COLO668 (cell line): ENCODE data around the gene HBS1L.

Experiments used
- DNase-seq: peaks from one replicate; lab custom pipeline; 2025; ENCODE audit not compliant: unreplicated experiment; lab: John Stamatoyannopoulos, UW

HBS1L gene

DNA sequence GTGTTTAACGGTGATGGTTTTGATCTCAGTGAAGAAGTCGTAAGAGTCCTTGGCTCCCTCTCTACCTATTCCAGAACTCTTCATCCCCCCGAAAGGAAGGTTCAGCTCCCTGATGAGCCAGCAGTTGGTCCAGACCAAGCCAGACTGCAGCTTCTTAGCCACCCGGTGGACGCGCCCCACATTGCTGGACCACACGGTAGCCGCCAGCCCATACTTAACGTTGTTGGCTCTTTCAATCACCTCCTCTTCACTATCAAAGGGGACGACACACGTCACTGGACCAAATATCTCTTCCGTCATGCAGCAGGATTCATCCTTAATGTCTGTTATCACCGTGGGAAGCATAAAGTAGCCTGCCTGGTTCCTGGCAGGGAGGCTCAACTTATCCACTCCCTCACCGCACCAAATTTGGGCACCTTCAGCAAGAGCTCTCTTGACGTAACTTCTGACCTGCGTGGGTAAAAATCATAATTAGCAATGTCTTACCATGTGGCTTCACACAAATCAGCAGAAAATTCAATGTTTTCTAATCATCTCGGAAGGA is 136.1 kb downstream of the HBS1L start:
- DNase-seq = no peak

DNA sequence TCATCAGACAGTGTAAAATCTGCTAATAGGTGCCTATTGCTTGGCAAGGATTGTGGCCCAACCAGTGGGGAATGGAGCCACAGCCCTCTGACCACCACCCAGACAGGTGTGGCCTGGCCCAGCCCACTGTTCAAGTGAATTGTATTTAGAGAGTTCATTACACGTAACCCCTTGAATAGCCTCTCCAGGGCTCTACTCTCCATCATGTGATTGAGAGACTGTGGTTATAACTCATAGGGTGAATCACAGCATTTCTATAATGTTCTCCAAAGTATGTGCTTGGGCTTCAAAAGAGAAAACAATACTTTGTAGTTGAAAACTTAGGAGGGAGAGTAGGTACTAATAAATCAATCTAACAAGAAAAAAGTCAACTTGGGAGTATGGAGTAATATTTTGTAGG is 143.1 kb downstream of the HBS1L start:
- DNase-seq = no peak

- DNase-seq = no peak
Observed at GRCh38 chr6:134910593-134910935, 144.1 kb downstream of the HBS1L start.
